ENCODE results near the gene SLC33A1.
"Not testable (repeated sequence)": the region's sequence is repeated elsewhere in the genome, so short reads cannot be mapped to it uniquely, and the experiment has no call there.

The SLC33A1 gene

GRCh38 chr3:155889952-155890351 is 35.7 kb upstream of the SLC33A1 start:
- Histone ChIP-seq H3K4me3 (ENCODE audit: insufficient read depth in 1 of 2, low read depth in 1 of 2, low read length in 2 of 2) (no peak overlapping the region), H3K9ac (ENCODE audit: low read length) (peak overlapping the region; percentile 59), H3K27ac (ENCODE audit: low read length, poor library complexity, severe bottlenecking) (no peak overlapping the region), H3K18ac (ENCODE audit: low read depth in 1 of 2, low read length in 2 of 2) (no peak overlapping the region), H3K27me3 (ENCODE audit: control insufficient read depth in 1 of 2, insufficient read depth in 1 of 2, low read length in 2 of 2) (no peaks in the 10 kb centered on the region), H4K8ac (ENCODE audit: low read length) (no peak overlapping the region), H3K36me3 (ENCODE audit: control insufficient read depth in 1 of 2, insufficient read depth in 2 of 2, low read depth in 1 of 2, low read length in 2 of 2) (peaks cover 4 to 19% of the 10 kb centered on the region in 2 experiments), H3K4me2 (ENCODE audit: low read length, poor library complexity, severe bottlenecking) (no peak overlapping the region), H2BK15ac (ENCODE audit: low read depth, poor library complexity, severe bottlenecking) (no peak overlapping the region), H3K14ac (ENCODE audit: low read length in 2 of 2) (no peak overlapping the region), H3K79me1 (replicated peaks; ENCODE audit: low read length, poor library complexity, severe bottlenecking) (peaks cover 6% of the 10 kb centered on the region), H2AK5ac (ENCODE audit: low read length, severe bottlenecking) (no peak overlapping the region), H3K23ac (ENCODE audit: low read length in 2 of 2) (no peak overlapping the region), H2BK12ac (ENCODE audit: low read length in 2 of 2) (no peak overlapping the region), H2BK120ac (ENCODE audit: low read depth, low read length) (no peak overlapping the region), H3K4ac (ENCODE audit: low read depth in 1 of 2, low read length in 2 of 2) (no peak overlapping the region), H2BK5ac (ENCODE audit: low read depth, low read length, poor library complexity, severe bottlenecking) (no peak overlapping the region), H3K4me1 (ENCODE audit: control insufficient read depth, insufficient read depth, low read depth, low read length) (peaks cover 2% of the 10 kb centered on the region), H2AFZ (ENCODE audit: low read depth, low read length) (no peak overlapping the region), H4K91ac (ENCODE audit: low read length) (no peak overlapping the region), H3K9me3 (ENCODE audit: control insufficient read depth, low read length) (no peaks in the 10 kb centered on the region)
- DNase-seq = no peak
- WGBS = no CpG with 5 or more reads among the region's 1 CpG

DNA sequence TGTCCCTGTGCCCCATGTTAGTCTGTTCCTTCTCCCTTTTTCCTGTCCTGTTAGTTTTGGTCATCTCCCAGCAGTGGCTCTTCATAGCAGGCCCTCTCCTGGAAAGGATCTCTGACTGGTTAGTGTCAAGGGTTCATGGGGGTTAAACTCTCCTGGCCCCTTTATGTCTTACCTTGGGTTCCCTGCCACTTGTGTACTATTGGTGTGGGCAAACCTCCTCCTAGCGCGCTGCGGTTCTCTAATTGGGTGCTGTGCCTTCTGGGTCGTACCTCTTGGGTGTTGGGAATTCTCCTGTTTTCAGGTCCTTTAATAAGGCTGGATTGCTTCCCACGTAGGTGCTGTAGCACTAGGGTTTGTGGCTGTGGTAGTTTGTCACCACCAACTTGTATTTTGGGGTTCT is 35.0 kb upstream of the SLC33A1 start:
- no peak overlapping the region for H3K23ac ChIP-seq (ENCODE audit: low read length in 2 of 2)
- no peak overlapping the region for H3K14ac ChIP-seq (ENCODE audit: low read length in 2 of 2)
- no peak overlapping the region for H2BK120ac ChIP-seq (ENCODE audit: low read depth, low read length)
- no peak for DNase-seq
- no peak overlapping the region for H2BK5ac ChIP-seq (ENCODE audit: low read depth, low read length, poor library complexity, severe bottlenecking)
- no peak overlapping the region for H3K18ac ChIP-seq (ENCODE audit: low read depth in 1 of 2, low read length in 2 of 2)
- H3K9me3 ChIP-seq (ENCODE audit: control insufficient read depth, low read length) = no peaks in the 10 kb centered on the region
- no peak overlapping the region for H3K4me2 ChIP-seq (ENCODE audit: low read length, poor library complexity, severe bottlenecking)
- H2AK5ac ChIP-seq (ENCODE audit: low read length, severe bottlenecking) = no peak overlapping the region
- no peak overlapping the region for H3K27ac ChIP-seq (ENCODE audit: low read length, poor library complexity, severe bottlenecking)
- H3K9ac ChIP-seq (ENCODE audit: low read length) = no peak overlapping the region
- H3K4me1 ChIP-seq (ENCODE audit: control insufficient read depth, insufficient read depth, low read depth, low read length) = peaks cover 2% of the 10 kb centered on the region
- H2AFZ ChIP-seq (ENCODE audit: low read depth, low read length) = no peak overlapping the region
- H3K4me3 ChIP-seq (ENCODE audit: insufficient read depth in 1 of 2, low read depth in 1 of 2, low read length in 2 of 2) = no peak overlapping the region
- no peak overlapping the region for H2BK12ac ChIP-seq (ENCODE audit: low read length in 2 of 2)
- WGBS = 97% methylated on average over 4 of the region's 5 CpGs
- H3K79me1 ChIP-seq (replicated peaks; ENCODE audit: low read length, poor library complexity, severe bottlenecking) = peaks cover 5% of the 10 kb centered on the region
- no peak overlapping the region for H4K91ac ChIP-seq (ENCODE audit: low read length)
- H2BK15ac ChIP-seq (ENCODE audit: low read depth, poor library complexity, severe bottlenecking) = no peak overlapping the region
- peaks cover 2 to 11% of the 10 kb centered on the region in 2 experiments for H3K36me3 ChIP-seq (ENCODE audit: control insufficient read depth in 1 of 2, insufficient read depth in 2 of 2, low read depth in 1 of 2, low read length in 2 of 2)
- H3K4ac ChIP-seq (ENCODE audit: low read depth in 1 of 2, low read length in 2 of 2) = peak overlapping the region in 1 of 2 experiments; percentile 51
- H3K27me3 ChIP-seq (ENCODE audit: control insufficient read depth in 1 of 2, insufficient read depth in 1 of 2, low read length in 2 of 2) = no peaks in the 10 kb centered on the region
- H4K8ac ChIP-seq (ENCODE audit: low read length) = no peak overlapping the region

DNA sequence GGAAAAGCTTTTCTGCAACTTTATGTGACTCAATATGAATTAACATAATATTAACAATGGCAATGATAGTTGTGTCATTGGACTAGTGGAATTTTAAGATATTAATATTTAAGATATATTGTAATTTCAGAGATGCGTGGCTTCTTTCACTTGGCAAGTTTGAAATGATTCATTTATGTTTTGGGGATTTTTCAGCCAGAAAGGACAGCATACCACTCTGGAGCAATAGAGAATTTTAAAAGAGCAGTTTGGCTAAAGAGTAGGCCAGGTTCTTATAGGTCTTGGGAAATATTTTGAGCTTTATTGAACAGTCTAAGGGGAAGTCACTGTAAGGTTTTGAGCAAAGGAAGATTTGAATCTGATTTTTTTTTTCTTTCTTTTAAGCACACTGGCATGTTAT is 32.7 kb upstream of the SLC33A1 start:
- Histone ChIP-seq H4K91ac (ENCODE audit: low read length) (no peak overlapping the region), H3K9me3 (ENCODE audit: control insufficient read depth, low read length) (no peaks in the 10 kb centered on the region), H3K27ac (ENCODE audit: low read length, poor library complexity, severe bottlenecking) (no peak overlapping the region), H3K23ac (ENCODE audit: low read length in 2 of 2) (no peak overlapping the region), H2BK15ac (ENCODE audit: low read depth, poor library complexity, severe bottlenecking) (no peak overlapping the region), H3K4me3 (ENCODE audit: insufficient read depth in 1 of 2, low read depth in 1 of 2, low read length in 2 of 2) (no peak overlapping the region), H2BK5ac (ENCODE audit: low read depth, low read length, poor library complexity, severe bottlenecking) (no peak overlapping the region), H3K4ac (ENCODE audit: low read depth in 1 of 2, low read length in 2 of 2) (no peak overlapping the region), H3K36me3 (ENCODE audit: control insufficient read depth in 1 of 2, insufficient read depth in 2 of 2, low read depth in 1 of 2, low read length in 2 of 2) (no peaks in the 10 kb centered on the region), H3K27me3 (ENCODE audit: control insufficient read depth in 1 of 2, insufficient read depth in 1 of 2, low read length in 2 of 2) (no peaks in the 10 kb centered on the region), H3K9ac (ENCODE audit: low read length) (no peak overlapping the region), H3K4me1 (ENCODE audit: control insufficient read depth, insufficient read depth, low read depth, low read length) (peaks cover 2% of the 10 kb centered on the region), H2BK12ac (ENCODE audit: low read length in 2 of 2) (no peak overlapping the region), H3K14ac (ENCODE audit: low read length in 2 of 2) (no peak overlapping the region), H3K4me2 (ENCODE audit: low read length, poor library complexity, severe bottlenecking) (no peak overlapping the region), H2AK5ac (ENCODE audit: low read length, severe bottlenecking) (no peak overlapping the region), H4K8ac (ENCODE audit: low read length) (no peak overlapping the region), H3K18ac (ENCODE audit: low read depth in 1 of 2, low read length in 2 of 2) (no peak overlapping the region), H2AFZ (ENCODE audit: low read depth, low read length) (no peak overlapping the region), H2BK120ac (ENCODE audit: low read depth, low read length) (no peak overlapping the region), H3K79me1 (replicated peaks; ENCODE audit: low read length, poor library complexity, severe bottlenecking) (peaks cover 1% of the 10 kb centered on the region)
- 98% methylated on average over 1 of the region's 1 CpG for WGBS
- no peak for DNase-seq

- not testable (repeated sequence) for H4K8ac ChIP-seq (ENCODE audit: low read length); H2BK12ac ChIP-seq (ENCODE audit: low read length in 2 of 2); H2AK5ac ChIP-seq (ENCODE audit: low read length, severe bottlenecking); H3K4ac ChIP-seq (ENCODE audit: low read depth in 1 of 2, low read length in 2 of 2); H3K27me3 ChIP-seq (ENCODE audit: control insufficient read depth in 1 of 2, insufficient read depth in 1 of 2, low read length in 2 of 2); H2BK5ac ChIP-seq (ENCODE audit: low read depth, low read length, poor library complexity, severe bottlenecking); H3K36me3 ChIP-seq (ENCODE audit: control insufficient read depth in 1 of 2, insufficient read depth in 2 of 2, low read depth in 1 of 2, low read length in 2 of 2); H3K9me3 ChIP-seq (ENCODE audit: control insufficient read depth, low read length); H3K14ac ChIP-seq (ENCODE audit: low read length in 2 of 2); H2AFZ ChIP-seq (ENCODE audit: low read depth, low read length); H2BK15ac ChIP-seq (ENCODE audit: low read depth, poor library complexity, severe bottlenecking); DNase-seq; H2BK120ac ChIP-seq (ENCODE audit: low read depth, low read length); H3K18ac ChIP-seq (ENCODE audit: low read depth in 1 of 2, low read length in 2 of 2); H3K79me1 ChIP-seq (replicated peaks; ENCODE audit: low read length, poor library complexity, severe bottlenecking); H3K9ac ChIP-seq (ENCODE audit: low read length); H4K91ac ChIP-seq (ENCODE audit: low read length); H3K27ac ChIP-seq (ENCODE audit: low read length, poor library complexity, severe bottlenecking); H3K4me1 ChIP-seq (ENCODE audit: control insufficient read depth, insufficient read depth, low read depth, low read length); H3K4me2 ChIP-seq (ENCODE audit: low read length, poor library complexity, severe bottlenecking); H3K4me3 ChIP-seq (ENCODE audit: insufficient read depth in 1 of 2, low read depth in 1 of 2, low read length in 2 of 2); H3K23ac ChIP-seq (ENCODE audit: low read length in 2 of 2)
- 99% methylated on average over 4 of the region's 8 CpGs for WGBS
Observed at GRCh38 chr3:155886348-155886747, 32.1 kb upstream of the SLC33A1 start.
